ENCODE results near the gene DNAJA1. TPM values are rescaled to one million over a fixed set of nuclear protein-coding genes. Genes with fewer than 3 reads are reported as not detected.

DNAJA1 gene
- total RNA-seq, 1 experiment from 2014 or later, result 117 TPM

DNA sequence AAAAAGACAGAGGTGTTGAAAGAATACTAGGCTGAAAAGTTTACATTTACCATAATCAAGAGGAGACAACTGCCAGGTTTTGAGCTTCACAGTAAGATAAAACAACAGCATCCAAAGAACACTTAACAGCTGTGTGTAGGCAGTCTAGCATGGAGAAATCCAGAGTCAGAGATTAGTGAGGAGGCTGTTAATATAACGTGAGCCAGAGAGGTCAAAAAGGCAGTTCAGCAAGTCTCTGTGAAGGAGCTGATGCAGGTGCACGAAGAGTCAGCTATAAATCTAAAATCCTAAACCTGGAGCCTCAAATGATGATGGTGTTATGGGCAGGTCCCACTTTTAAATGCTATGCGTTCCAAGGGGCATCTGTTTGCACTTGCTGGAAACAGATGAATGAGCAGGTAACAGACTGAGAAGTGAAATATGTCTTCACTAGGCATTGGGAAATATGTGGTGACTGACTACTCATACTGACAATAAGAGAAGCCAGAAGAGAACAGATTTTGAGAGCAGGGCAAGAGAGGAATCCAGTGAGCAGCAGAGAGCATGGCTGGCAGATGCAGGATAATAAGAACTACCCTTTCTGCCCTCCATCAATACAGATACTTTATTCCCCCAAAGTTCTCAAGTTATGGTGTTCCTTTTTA, 32.4 kb upstream of the DNAJA1 start:
- peaks cover 12 to 23% of the 10 kb centered on the region in 2 experiments; a peak in 3 of 4 replicates for H3K36me3 ChIP-seq (ENCODE audit: control insufficient read depth in 1 of 2, insufficient read depth in 2 of 2, low read length in 2 of 2)
- H3K27ac ChIP-seq (ENCODE audit: low read depth, low read length), result no peak overlapping the region
- no peak overlapping the region for H3K9ac ChIP-seq (ENCODE audit: low read length)
- H4K20me1 ChIP-seq (ENCODE audit: insufficient read depth), result no peaks in the 10 kb centered on the region
- H3K27me3 ChIP-seq (ENCODE audit: insufficient read depth, low read length), result no peaks in the 10 kb centered on the region
- no peaks in the 10 kb centered on the region for H3K9me2 ChIP-seq (ENCODE audit: insufficient read depth)
- no peaks in the 10 kb centered on the region for H3K9me3 ChIP-seq (ENCODE audit: control insufficient read depth in 1 of 2, insufficient read depth in 1 of 2, low read depth in 1 of 2, low read length in 2 of 2)
- ATAC-seq, result no peak
- H2AFZ ChIP-seq (ENCODE audit: low read depth, low read length, poor library complexity, severe bottlenecking), result no peak overlapping the region
- POLR2A ChIA-PET, result interaction anchor here (1.0 kb wide), 1 partner anchor 32 kb away, joined by 3 read pairs; the partner anchor contains the start of gene DNAJA1
- RAD21 ChIA-PET (ENCODE audit: low non-redundant PET in 1 of 2, low total read pairs in 2 of 2, uncharacterized antibody in 2 of 2, unreplicated experiment in 2 of 2), result no interaction called here
- TF ChIP-seq EZH2phosphoT487 (IDR thresholded peaks at IDR 0.05; ENCODE audit: borderline replicate concordance) (no peak), SRF (IDR thresholded peaks at IDR 0.05; ENCODE audit: low read depth) (no peak), CBX3 (IDR thresholded peaks at IDR 0.05; ENCODE audit: low read depth) (no peak), POLR2A (IDR thresholded peaks at IDR 0.05; ENCODE audit: borderline replicate concordance, extremely low read depth, insufficient read depth, insufficient read length) (no peak), POLR2AphosphoS5 (IDR thresholded peaks at IDR 0.05; ENCODE audit: low read depth, low read length) (no peak), CEBPB (IDR thresholded peaks at IDR 0.05; ENCODE audit: low read depth) (no peak), ELF1 (IDR thresholded peaks at IDR 0.05; ENCODE audit: borderline replicate concordance, low read depth) (no peak), CTCF (IDR thresholded peaks at IDR 0.05 in 2 of 3, conservative IDR thresholded peaks at IDR 0.05 in 1 of 3; ENCODE audit: borderline replicate concordance in 1 of 3, insufficient read depth in 1 of 3, low read depth in 2 of 3, low read length in 2 of 3) (no peak), SP1 (IDR thresholded peaks at IDR 0.05; ENCODE audit: low read depth) (no peak)
- TF ChIP-seq, protein P1, sequence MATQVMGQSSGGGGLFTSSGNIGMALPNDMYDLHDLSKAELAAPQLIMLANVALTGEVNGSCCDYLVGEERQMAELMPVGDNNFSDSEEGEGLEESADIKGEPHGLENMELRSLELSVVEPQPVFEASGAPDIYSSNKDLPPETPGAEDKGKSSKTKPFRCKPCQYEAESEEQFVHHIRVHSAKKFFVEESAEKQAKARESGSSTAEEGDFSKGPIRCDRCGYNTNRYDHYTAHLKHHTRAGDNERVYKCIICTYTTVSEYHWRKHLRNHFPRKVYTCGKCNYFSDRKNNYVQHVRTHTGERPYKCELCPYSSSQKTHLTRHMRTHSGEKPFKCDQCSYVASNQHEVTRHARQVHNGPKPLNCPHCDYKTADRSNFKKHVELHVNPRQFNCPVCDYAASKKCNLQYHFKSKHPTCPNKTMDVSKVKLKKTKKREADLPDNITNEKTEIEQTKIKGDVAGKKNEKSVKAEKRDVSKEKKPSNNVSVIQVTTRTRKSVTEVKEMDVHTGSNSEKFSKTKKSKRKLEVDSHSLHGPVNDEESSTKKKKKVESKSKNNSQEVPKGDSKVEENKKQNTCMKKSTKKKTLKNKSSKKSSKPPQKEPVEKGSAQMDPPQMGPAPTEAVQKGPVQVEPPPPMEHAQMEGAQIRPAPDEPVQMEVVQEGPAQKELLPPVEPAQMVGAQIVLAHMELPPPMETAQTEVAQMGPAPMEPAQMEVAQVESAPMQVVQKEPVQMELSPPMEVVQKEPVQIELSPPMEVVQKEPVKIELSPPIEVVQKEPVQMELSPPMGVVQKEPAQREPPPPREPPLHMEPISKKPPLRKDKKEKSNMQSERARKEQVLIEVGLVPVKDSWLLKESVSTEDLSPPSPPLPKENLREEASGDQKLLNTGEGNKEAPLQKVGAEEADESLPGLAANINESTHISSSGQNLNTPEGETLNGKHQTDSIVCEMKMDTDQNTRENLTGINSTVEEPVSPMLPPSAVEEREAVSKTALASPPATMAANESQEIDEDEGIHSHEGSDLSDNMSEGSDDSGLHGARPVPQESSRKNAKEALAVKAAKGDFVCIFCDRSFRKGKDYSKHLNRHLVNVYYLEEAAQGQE (IDR thresholded peaks at IDR 0.05; ENCODE audit: low read depth), result no peak
- TF ChIP-seq, protein P2, sequence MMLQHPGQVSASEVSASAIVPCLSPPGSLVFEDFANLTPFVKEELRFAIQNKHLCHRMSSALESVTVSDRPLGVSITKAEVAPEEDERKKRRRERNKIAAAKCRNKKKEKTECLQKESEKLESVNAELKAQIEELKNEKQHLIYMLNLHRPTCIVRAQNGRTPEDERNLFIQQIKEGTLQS (IDR thresholded peaks at IDR 0.05), result no peak
- TF ChIP-seq, protein P3, sequence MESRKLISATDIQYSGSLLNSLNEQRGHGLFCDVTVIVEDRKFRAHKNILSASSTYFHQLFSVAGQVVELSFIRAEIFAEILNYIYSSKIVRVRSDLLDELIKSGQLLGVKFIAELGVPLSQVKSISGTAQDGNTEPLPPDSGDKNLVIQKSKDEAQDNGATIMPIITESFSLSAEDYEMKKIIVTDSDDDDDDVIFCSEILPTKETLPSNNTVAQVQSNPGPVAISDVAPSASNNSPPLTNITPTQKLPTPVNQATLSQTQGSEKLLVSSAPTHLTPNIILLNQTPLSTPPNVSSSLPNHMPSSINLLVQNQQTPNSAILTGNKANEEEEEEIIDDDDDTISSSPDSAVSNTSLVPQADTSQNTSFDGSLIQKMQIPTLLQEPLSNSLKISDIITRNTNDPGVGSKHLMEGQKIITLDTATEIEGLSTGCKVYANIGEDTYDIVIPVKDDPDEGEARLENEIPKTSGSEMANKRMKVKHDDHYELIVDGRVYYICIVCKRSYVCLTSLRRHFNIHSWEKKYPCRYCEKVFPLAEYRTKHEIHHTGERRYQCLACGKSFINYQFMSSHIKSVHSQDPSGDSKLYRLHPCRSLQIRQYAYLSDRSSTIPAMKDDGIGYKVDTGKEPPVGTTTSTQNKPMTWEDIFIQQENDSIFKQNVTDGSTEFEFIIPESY (IDR thresholded peaks at IDR 0.05; ENCODE audit: extremely low read depth, insufficient replicate concordance, low read length), result no peak
- no peak for DNase-seq (ENCODE audit: low read depth, low spot score)
- CTCF ChIA-PET, result no interaction called here
- H3K4me2 ChIP-seq (ENCODE audit: low read length), result no peak overlapping the region
- BruUV-seq (replicated peaks), result no TSS peak
- no peaks in the 10 kb centered on the region for H3K4me1 ChIP-seq (ENCODE audit: control insufficient read depth in 1 of 2, insufficient read depth in 2 of 2, low read length in 2 of 2)
- intact Hi-C loops (cut with micrococcal nuclease), result no loop called here
- H3K79me2 ChIP-seq (ENCODE audit: insufficient read depth, low read length), result peaks cover 93% of the 10 kb centered on the region
- no peak overlapping the region for H3K4me3 ChIP-seq (replicated peaks in 1 of 2; ENCODE audit: low read depth in 1 of 2, low read length in 2 of 2)
